ENCODE results near the gene IL36G.

Gene IL36G

DNA sequence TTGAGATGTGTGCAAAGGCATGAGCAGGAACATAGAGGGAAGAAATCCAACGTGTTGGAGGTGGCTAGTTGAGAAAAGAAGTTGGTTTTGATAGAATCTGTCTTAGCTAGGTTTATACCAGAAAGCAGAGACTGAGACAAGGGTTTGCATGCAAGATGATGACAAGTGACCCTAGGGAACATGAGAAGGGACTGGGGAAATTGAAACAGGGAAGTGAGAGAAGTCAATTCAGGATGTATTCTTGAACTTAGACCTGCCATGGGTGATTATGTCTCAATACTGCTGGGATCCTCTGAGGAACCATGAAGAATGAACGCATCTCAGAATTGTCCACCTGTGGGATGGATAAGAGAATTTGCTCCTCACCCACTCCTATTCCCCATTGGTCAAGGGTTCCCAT lies 47.9 kb downstream of the IL36G start:
- DNase-seq = no peak

DNA sequence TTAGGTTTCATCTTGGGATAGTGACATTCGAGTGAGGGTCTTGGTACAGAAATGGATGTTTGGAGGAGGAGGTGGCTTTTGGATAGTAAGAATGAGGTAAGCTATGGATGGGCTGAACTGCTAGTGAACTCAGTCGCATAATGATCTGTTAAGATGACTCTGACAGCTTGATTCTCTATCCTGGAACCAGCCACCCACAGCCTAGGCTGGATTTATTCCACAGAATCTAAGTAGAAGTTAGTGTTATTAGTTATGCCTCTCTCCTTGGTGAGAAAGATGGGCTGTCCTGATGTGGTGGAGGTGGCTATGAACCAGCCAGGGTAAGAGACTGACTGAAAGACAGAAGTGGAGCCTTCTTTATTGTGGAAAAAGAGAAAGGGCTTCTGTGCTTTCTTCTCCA lies 49.9 kb downstream of the IL36G start:
- DNase-seq = no peak

- DNase-seq = no peak
Measured at GRCh38 chr2:113028112-113028511, 50.3 kb downstream of the IL36G start.

GRCh38 chr2:113032737-113033136 lies 54.9 kb downstream of the IL36G start:
- no peak for DNase-seq

- peak; percentile 10 for DNase-seq
Measured at GRCh38 chr2:113034016-113034415, 56.2 kb downstream of the IL36G start.
